SK-N-SH treated with all-trans-retinoic acid at 6 μM for 48 hours (cell line): Measurements from ENCODE around the gene LRRC8C.

ENCODE experiments used
- ARNTL ChIP-seq: fragments of 450-650 bp; formaldehyde crosslinking; IDR thresholded peaks from 2 replicates; pipeline ENCODE4 v1.5.0; 2020; ENCODE audit warnings: low read depth, mild to moderate bottlenecking, moderate library complexity, borderline replicate concordance
- BACH2 ChIP-seq: fragments of 250-450 bp; sonication (Bioruptor Pico); IDR thresholded peaks from 2 replicates; pipeline ENCODE4 v1.9.0; 2021; ENCODE audit warnings: mild to moderate bottlenecking, borderline replicate concordance
- CSDC2 ChIP-seq: fragments of 250-450 bp; sonication (Bioruptor Pico); IDR thresholded peaks from 2 replicates; pipeline ENCODE4 v1.5.0; 2020; ENCODE audit warnings: mild to moderate bottlenecking, moderate library complexity
- PPARA ChIP-seq: fragments of 250-450 bp; sonication (Bioruptor Pico); IDR thresholded peaks from 2 replicates; pipeline ENCODE4 v1.5.0; 2020; ENCODE audit warnings: mild to moderate bottlenecking, borderline replicate concordance
- RARB ChIP-seq: fragments of 250-450 bp; sonication (Bioruptor Pico); IDR thresholded peaks from 2 replicates; pipeline ENCODE4 v1.8.0; 2021; ENCODE audit warnings: mild to moderate bottlenecking, moderate library complexity
- SNAI2 ChIP-seq: fragments of 250-450 bp; sonication (Bioruptor Pico); IDR thresholded peaks from 2 replicates; pipeline ENCODE4 v1.5.0; 2020; ENCODE audit warnings: mild to moderate bottlenecking, moderate library complexity
- ZFP30 ChIP-seq: fragments of 450-650 bp; formaldehyde crosslinking; IDR thresholded peaks from 2 replicates; pipeline ENCODE4 v1.5.0; 2022; ENCODE audit warnings: mild to moderate bottlenecking, moderate library complexity

GRCh38 chr1:89721351-89721750, 88.4 kb downstream of the LRRC8C start:
- no peak for TF ChIP-seq SNAI2 (CRISPR knock-in tag)
- TF ChIP-seq CSDC2 (CRISPR knock-in tag): no peak
- no peak for TF ChIP-seq ZFP30 (CRISPR knock-in tag)
- no peak for TF ChIP-seq RARB
- TF ChIP-seq BACH2: no peak
- TF ChIP-seq ARNTL (CRISPR knock-in tag): no peak
- no peak for TF ChIP-seq PPARA
